Tibial nerve (tissue), 4 donors: ENCODE measurements around the gene MIOX. TPM values are rescaled to one million over a fixed set of nuclear protein-coding genes. Genes with fewer than 3 reads are reported as not detected.
A peak's percentile ranks its signal among the peaks of the same experiment; 100 is the strongest.

Experiments used
- DNase-seq, 2 donors: peaks; one replicate each; pipeline ENCODE4 v3.0.0-alpha.2; 2019; ENCODE audit warnings: low spot score in 2 of 2
- H3K27ac ChIP-seq, 4 donors: fragments of 200-600 bp; sonication (generic) in 3 of 4; one replicate each; pipeline ENCODE4 v1.5.1; 2017 to 2019; ENCODE audit warnings: mild to moderate bottlenecking in 1 of 4
- H3K27me3 ChIP-seq, 2 donors: fragments of 200-600 bp; sonication (generic) in 1 of 2; one replicate each; pipeline versions ENCODE4 v1.5.1 to v1.6.0; 2017 to 2019
- H3K36me3 ChIP-seq, 3 donors: fragments of 200-600 bp; sonication (generic); one replicate each; pipeline ENCODE4 v1.5.1; 2018 to 2019
- H3K4me1 ChIP-seq, 4 donors: fragments of 200-600 bp; sonication (generic) in 3 of 4; one replicate each; pipeline ENCODE4 v1.5.1; 2017 to 2019
- H3K4me3 ChIP-seq, 4 donors: fragments of 200-600 bp; sonication (generic) in 3 of 4; one replicate each; pipeline ENCODE4 v1.5.1; 2017 to 2019; ENCODE audit warnings: mild to moderate bottlenecking in 1 of 4, moderate library complexity in 1 of 4
- H3K9me3 ChIP-seq, 4 donors: fragments of 200-600 bp; sonication (generic) in 3 of 4; one replicate each; pipeline ENCODE4 v1.5.1; 2017 to 2019
- EP300 ChIP-seq, 2 donors: sonication (generic); formaldehyde crosslinking; IDR thresholded peaks; one replicate each; pipeline ENCODE4 v1.6.1; 2017; ENCODE audit warnings: antibody characterized with exemption in 2 of 2, mild to moderate bottlenecking in 1 of 2
- POLR2A ChIP-seq, 2 donors: fragments of 450-650 bp; IDR thresholded peaks; one replicate each; pipeline ENCODE4 v1.6.1; 2017; ENCODE audit warnings: antibody characterized with exemption in 2 of 2, mild to moderate bottlenecking in 2 of 2, moderate library complexity in 2 of 2
- WGBS, 2 donors: methylation state at CpG; one replicate each; pipeline ENCODE4 v1.1.5; 2018; 5-methylcytosine and 5-hydroxymethylcytosine counted together
- total RNA-seq, 4 donors: library from RNA; depleted of rRNA; stranded (reverse); fragments of >200 nt; gene quantifications; one replicate each; pipeline ENCODE4 v1.1.0, GENCODE V29; 2016
- TF ChIP-seq, protein P1 (sequence below), 5 experiments: fragments of 200-600 bp in 3 of 5; fragments of 450-650 bp in 2 of 5; sonication (generic) in 3 of 5; IDR thresholded peaks; one replicate each; pipeline ENCODE4 v1.5.1; 2016 to 2019; ENCODE audit warnings: antibody characterized with exemption in 5 of 5, mild to moderate bottlenecking in 3 of 5, moderate library complexity in 2 of 5

Gene MIOX
- total RNA-seq, 4 donors from 2014 or later = not detected

DNA sequence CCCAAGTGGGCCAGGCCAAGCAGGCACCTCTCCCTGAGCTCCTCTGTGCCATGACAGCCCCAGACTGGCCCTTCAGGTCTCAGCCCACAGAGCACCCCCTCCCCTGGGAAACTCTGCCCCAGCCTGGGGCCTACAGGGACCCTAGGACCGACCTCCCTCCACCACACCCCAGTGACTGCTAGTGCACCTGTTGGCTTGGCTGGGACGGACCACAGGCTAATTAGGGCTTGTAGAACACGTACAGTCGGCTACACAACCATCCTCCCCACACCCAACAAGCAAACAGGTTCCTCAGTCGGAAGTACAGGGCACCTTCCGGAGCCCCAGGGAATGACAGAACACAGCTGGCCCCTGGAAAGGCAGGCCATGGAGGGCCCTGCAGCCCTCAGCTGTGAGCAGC lies 16.2 kb upstream of the MIOX start:
- Histone ChIP-seq H3K27me3 (no peaks in the 10 kb centered on the region), H3K4me3 (no peak overlapping the region), H3K4me1 (peaks cover 5 to 60% (median 56%) of the 10 kb centered on the region in 4 donors), H3K27ac (peak overlapping the region in 2 of 4 donors; percentile 35 to 63), H3K9me3 (no peaks in the 10 kb centered on the region), H3K36me3 (peaks cover 5 to 28% (median 22%) of the 10 kb centered on the region in 3 donors)
- 70 to 71% methylated on average over 6 of the region's 6 CpGs for WGBS, 2 donors
- no peak for DNase-seq
- TF ChIP-seq POLR2A (IDR thresholded peaks at IDR 0.05) (no peak), EP300 (IDR thresholded peaks at IDR 0.05) (no peak)
- TF ChIP-seq, protein P1, sequence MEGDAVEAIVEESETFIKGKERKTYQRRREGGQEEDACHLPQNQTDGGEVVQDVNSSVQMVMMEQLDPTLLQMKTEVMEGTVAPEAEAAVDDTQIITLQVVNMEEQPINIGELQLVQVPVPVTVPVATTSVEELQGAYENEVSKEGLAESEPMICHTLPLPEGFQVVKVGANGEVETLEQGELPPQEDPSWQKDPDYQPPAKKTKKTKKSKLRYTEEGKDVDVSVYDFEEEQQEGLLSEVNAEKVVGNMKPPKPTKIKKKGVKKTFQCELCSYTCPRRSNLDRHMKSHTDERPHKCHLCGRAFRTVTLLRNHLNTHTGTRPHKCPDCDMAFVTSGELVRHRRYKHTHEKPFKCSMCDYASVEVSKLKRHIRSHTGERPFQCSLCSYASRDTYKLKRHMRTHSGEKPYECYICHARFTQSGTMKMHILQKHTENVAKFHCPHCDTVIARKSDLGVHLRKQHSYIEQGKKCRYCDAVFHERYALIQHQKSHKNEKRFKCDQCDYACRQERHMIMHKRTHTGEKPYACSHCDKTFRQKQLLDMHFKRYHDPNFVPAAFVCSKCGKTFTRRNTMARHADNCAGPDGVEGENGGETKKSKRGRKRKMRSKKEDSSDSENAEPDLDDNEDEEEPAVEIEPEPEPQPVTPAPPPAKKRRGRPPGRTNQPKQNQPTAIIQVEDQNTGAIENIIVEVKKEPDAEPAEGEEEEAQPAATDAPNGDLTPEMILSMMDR (IDR thresholded peaks at IDR 0.05) = no peak

DNA sequence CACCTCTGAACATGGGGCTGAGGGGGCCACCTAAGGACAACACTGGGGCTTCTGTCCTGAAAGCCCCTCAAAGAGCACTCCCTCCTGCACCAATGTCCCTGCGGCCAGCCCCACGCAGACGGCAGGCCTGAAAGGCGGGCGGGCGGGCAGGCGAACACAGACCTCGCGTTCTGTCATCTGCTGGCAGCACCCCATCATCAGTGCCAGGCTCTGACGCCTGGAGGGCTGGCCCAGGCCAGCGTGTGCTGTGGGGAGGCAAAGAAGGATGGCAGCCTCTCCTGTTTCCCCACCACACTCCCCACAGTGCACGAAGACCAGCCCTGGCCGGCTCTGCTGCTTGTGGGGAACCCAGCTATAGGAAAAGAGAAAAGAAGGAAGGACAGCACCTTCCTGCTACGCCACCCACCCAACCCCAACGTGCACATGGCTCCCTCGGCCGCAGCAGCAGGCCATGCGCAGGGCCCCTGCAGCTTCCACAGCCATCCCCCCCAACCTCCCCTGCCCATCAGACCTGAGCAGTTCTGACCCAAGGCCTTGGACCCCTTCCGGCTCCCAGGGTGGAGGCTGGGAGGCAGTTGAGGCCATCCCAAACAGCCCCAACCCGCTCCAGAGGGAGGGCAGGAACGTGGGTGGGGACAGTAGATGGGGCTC lies 15.3 kb upstream of the MIOX start:
- peaks cover 5 to 62% (median 57%) of the 10 kb centered on the region in 4 donors for H3K4me1 ChIP-seq
- peaks cover 0 to 19% (median 14%) of the 10 kb centered on the region in 3 donors for H3K36me3 ChIP-seq
- 63 to 73% methylated on average over 13 to 21 of the region's 21 CpGs for WGBS, 2 donors
- H3K27me3 ChIP-seq = no peaks in the 10 kb centered on the region
- TF ChIP-seq, protein P1 (IDR thresholded peaks at IDR 0.05) = no peak
- TF ChIP-seq EP300 (IDR thresholded peaks at IDR 0.05) (no peak), POLR2A (IDR thresholded peaks at IDR 0.05) (no peak)
- H3K4me3 ChIP-seq = no peak overlapping the region
- H3K9me3 ChIP-seq = no peaks in the 10 kb centered on the region
- peak overlapping the region in 1 of 4 donors; percentile 63 for H3K27ac ChIP-seq
- DNase-seq = no peak

DNA sequence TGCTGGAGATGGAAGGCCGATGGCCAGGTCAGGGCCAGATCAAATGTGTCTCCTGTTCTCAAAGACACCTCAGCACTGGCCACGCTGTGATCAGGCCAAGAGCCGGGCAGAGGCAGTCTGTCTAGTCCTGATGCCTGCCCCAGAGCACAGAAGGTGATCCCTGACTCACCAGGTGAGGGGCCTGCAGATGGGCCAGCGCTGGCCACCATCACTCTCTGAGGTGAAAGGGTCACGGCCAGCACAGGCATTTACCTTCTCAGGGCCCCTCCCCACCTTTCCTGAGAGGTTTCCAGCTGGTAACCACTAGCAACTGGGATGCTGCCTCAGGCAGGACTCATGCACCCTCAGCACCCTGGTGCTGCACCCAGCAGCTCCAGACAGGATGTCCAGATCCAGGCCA lies 14.7 kb upstream of the MIOX start:
- TF ChIP-seq POLR2A (IDR thresholded peaks at IDR 0.05) (no peak), EP300 (IDR thresholded peaks at IDR 0.05) (no peak)
- TF ChIP-seq, protein P1 (IDR thresholded peaks at IDR 0.05) = no peak
- 66 to 87% methylated on average over 5 of the region's 5 CpGs for WGBS, 2 donors

DNA sequence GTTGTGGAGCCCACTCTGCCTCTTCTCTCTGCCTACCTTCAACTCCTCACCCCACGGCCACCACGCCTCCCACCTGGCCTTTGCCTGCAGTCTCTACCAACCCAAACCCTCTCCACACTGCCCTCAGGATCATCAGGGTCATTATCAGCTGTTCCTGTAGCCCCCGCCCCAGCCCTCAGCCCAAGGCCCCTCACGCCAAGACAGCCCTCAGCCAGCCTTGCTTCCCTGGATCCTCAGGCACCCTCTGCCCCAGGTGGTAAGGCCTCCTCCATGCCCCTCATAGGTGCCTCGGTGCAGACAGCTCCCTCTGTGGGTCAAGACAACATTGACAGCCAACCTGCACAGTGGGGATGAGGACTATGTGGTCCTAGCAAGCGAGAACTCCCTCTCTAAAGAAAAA lies 13.6 kb upstream of the MIOX start:
- DNase-seq = no peak
- Histone ChIP-seq H3K27ac (no peak overlapping the region), H3K4me3 (peak overlapping the region in 1 of 4 donors; percentile 72), H3K9me3 (no peaks in the 10 kb centered on the region), H3K4me1 (peaks cover 5 to 62% (median 57%) of the 10 kb centered on the region in 4 donors), H3K36me3 (peaks cover 0 to 2% (median 0%) of the 10 kb centered on the region in 3 donors), H3K27me3 (no peaks in the 10 kb centered on the region)
- TF ChIP-seq EP300 (IDR thresholded peaks at IDR 0.05) (no peak), POLR2A (IDR thresholded peaks at IDR 0.05) (no peak)
- TF ChIP-seq, protein P1 (IDR thresholded peaks at IDR 0.05) = peak in 2 of 5 experiments; percentile 17 to 25
- WGBS, 2 donors = 77 to 82% methylated on average over 6 of the region's 6 CpGs

More for the DNA sequence above, 14.7 kb upstream of the MIOX start:
- Histone ChIP-seq H3K27ac (no peak overlapping the region), H3K36me3 (peaks cover 0 to 13% (median 8%) of the 10 kb centered on the region in 3 donors), H3K4me1 (peaks cover 5 to 62% (median 57%) of the 10 kb centered on the region in 4 donors), H3K27me3 (no peaks in the 10 kb centered on the region), H3K4me3 (no peak overlapping the region), H3K9me3 (no peaks in the 10 kb centered on the region)
- DNase-seq = no peak

DNA sequence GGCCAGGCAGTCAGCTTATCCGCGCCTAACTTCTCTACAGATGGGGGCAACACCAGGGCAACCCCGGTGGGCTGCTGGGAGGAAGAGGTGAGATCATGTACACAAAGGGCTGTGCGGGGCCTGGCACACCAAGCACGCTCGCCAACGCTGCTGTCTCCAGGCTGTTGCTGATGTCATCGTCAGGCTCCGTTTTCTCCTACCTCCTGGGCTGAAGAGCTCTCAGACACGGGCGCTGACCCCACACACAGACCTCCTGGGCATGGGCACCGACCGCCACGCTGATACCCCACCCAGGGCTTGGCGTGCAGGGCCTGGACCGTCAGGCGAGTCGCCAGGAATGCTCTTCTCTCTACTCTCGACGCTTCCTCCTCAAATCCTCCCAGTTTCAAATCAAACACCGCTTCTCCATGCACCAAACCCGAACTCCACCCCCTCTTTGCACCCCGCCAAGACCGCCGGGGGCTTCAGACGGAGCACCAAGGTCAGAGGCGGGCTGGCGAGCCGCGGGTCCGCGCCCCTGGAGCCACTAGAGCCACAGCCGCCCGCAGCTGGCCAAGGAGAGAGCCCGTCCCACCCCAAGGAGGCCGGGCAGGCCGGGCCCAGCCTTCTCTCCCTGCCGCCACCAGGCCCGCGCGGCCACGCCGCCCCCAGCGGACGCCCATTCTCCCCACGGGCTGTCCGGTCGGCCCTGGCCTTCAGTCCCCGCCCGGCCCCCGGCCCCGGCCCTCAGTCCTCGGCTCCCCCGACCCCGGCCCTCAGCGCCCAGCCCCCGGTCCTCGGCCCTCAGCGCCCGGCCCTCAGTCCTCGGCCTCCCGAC lies 12.6 kb upstream of the MIOX start:
- no peak for DNase-seq
- no peak for TF ChIP-seq EP300 (IDR thresholded peaks at IDR 0.05)
- TF ChIP-seq, protein P1 (IDR thresholded peaks at IDR 0.05) = no peak
- TF ChIP-seq POLR2A (IDR thresholded peaks at IDR 0.05) = no peak
- Histone ChIP-seq H3K36me3 (no peaks in the 10 kb centered on the region), H3K27me3 (no peaks in the 10 kb centered on the region), H3K4me1 (peaks cover 5 to 56% (median 53%) of the 10 kb centered on the region in 4 donors), H3K27ac (peak overlapping the region in 3 of 4 donors; percentile 75 to 90 (median 88)), H3K4me3 (peak overlapping the region; percentile 56 to 83 (median 77)), H3K9me3 (no peaks in the 10 kb centered on the region)
- WGBS, 2 donors = 1 to 5% methylated on average over 23 to 47 of the region's 62 CpGs
